B cell (primary cell): ENCODE results near the gene ZDHHC7. TPM values are rescaled to one million over a fixed set of nuclear protein-coding genes. Genes with fewer than 3 reads are reported as not detected.

Source experiments
- ATAC-seq: fragments of 200-7000 bp; cut with Tn5 transposase; one replicate; pipeline ENCODE4 v1.10.0; 2021; ENCODE audit warnings: low read depth, mild to moderate bottlenecking, moderate number of reproducible peaks, moderate library complexity
- CTCF ChIA-PET: fragments of 350-600 bp; sonication (Branson Sonifier 250); formaldehyde crosslinking; loops from one replicate; lab custom pipeline; 2021; ENCODE audit warnings: antibody characterized with exemption, inconsistent platforms; lab: Charles Lee
- POLR2A ChIA-PET: fragments of 350-600 bp; sonication (Branson Sonifier 250); formaldehyde crosslinking; loops from one replicate; lab custom pipeline; 2021; ENCODE audit warnings: antibody characterized with exemption; lab: Charles Lee
- DNase-seq: peaks from one replicate; pipeline ENCODE4 v3.0.0; 2013
- H2AFZ ChIP-seq: 2 replicates; pipeline ENCODE4 v1.6.1; 2012; ENCODE audit warnings: mild to moderate bottlenecking, low read depth, low read length; ENCODE audit not compliant: insufficient read depth, poor library complexity, severe bottlenecking
- H3K27ac ChIP-seq, 2 donors: 1 replicate in 1 of 2; 2 replicates in 1 of 2; pipeline ENCODE4 v1.5.1; 2012 to 2013; ENCODE audit warnings: low read length in 2 of 2, mild to moderate bottlenecking in 2 of 2, moderate library complexity in 1 of 2
- H3K27me3 ChIP-seq, 4 experiments: fragments of 200-600 bp in 1 of 4; sonication (generic) in 1 of 4; replicated peaks in 1 of 4; 1 replicate in 2 of 4; 2 replicates in 2 of 4; pipeline versions ENCODE4 v1.6.1 to v1.7.0; 2013 to 2016; ENCODE audit warnings: low read length in 3 of 4, mild to moderate bottlenecking in 2 of 4, mixed read lengths in 1 of 4, moderate library complexity in 1 of 4; ENCODE audit not compliant: insufficient read depth in 4 of 4, control insufficient read depth in 3 of 4; ENCODE audit errors: control extremely low read depth in 1 of 4
- H3K36me3 ChIP-seq, 2 experiments: replicated peaks in 1 of 2; 1 replicate in 1 of 2; 2 replicates in 1 of 2; pipeline versions ENCODE4 v1.6.1 to v1.7.1; 2013; ENCODE audit warnings: low read length in 1 of 2; ENCODE audit not compliant: insufficient read depth in 2 of 2, control insufficient read depth in 1 of 2; ENCODE audit errors: control extremely low read depth in 1 of 2, extremely low read depth in 1 of 2
- H3K4me1 ChIP-seq, 2 donors: fragments of 200-600 bp in 1 of 2; sonication (generic) in 1 of 2; 1 replicate in 1 of 2; 2 replicates in 1 of 2; pipeline versions ENCODE4 v1.5.1 to v1.6.1; 2013 to 2017; ENCODE audit warnings: low read length in 2 of 2; ENCODE audit not compliant: control insufficient read depth in 2 of 2, insufficient read depth in 2 of 2
- H3K4me2 ChIP-seq: replicated peaks from 2 replicates; pipeline ENCODE3; 2012; ENCODE audit warnings: mild to moderate bottlenecking, low read depth, low read length; ENCODE audit not compliant: poor library complexity, severe bottlenecking
- H3K4me3 ChIP-seq, 5 experiments: fragments of 200-600 bp in 1 of 5; sonication (generic) in 1 of 5; 1 replicate in 3 of 5; 2 replicates in 2 of 5; pipeline versions ENCODE4 v1.5.1 to v1.7.0; 2011 to 2016; ENCODE audit warnings: low read length in 4 of 5, mild to moderate bottlenecking in 4 of 5, low read depth in 2 of 5, control low read depth in 1 of 5, moderate library complexity in 1 of 5; ENCODE audit not compliant: insufficient read depth in 1 of 5; ENCODE audit errors: control extremely low read depth in 1 of 5, extremely low read depth in 1 of 5
- H3K79me2 ChIP-seq: fragments of 200-600 bp; sonication (generic); one replicate; pipeline ENCODE4 v1.6.0; 2016; ENCODE audit warnings: low read length; ENCODE audit not compliant: control insufficient read depth, insufficient read depth
- H3K9ac ChIP-seq: fragments of 200-600 bp; sonication (generic); 2 replicates; pipeline ENCODE4 v1.6.1; 2017; ENCODE audit warnings: mild to moderate bottlenecking, low read length, moderate library complexity
- H3K9me3 ChIP-seq, 3 donors: one replicate each; pipeline versions ENCODE4 v1.6.1 to v1.7.1; 2013; ENCODE audit warnings: low read length in 2 of 3; ENCODE audit not compliant: control insufficient read depth in 2 of 3, insufficient read depth in 1 of 3; ENCODE audit errors: control extremely low read depth in 1 of 3
- H4K20me1 ChIP-seq: 2 replicates; pipeline ENCODE4 v1.6.0; 2012; ENCODE audit warnings: mild to moderate bottlenecking, low read length; ENCODE audit not compliant: insufficient read depth, control insufficient read depth, poor library complexity, severe bottlenecking
- H3K27ac Mint-ChIP-seq: one replicate; pipeline ENCODE4 v1.8.0; 2021; ENCODE audit warnings: mixed read lengths
- H3K27me3 Mint-ChIP-seq: one replicate; pipeline ENCODE4 v1.8.0; 2021; ENCODE audit warnings: mixed read lengths
- H3K4me1 Mint-ChIP-seq: one replicate; pipeline ENCODE4 v1.8.0; 2021; ENCODE audit warnings: mixed read lengths
- H3K4me3 Mint-ChIP-seq: one replicate; pipeline ENCODE4 v1.8.0; 2021; ENCODE audit warnings: mixed read lengths
- H3K9me3 Mint-ChIP-seq: one replicate; pipeline ENCODE4 v1.8.0; 2022; ENCODE audit warnings: mixed read lengths; ENCODE audit not compliant: insufficient read depth
- EZH2 ChIP-seq: IDR thresholded peaks from 2 replicates; pipeline ENCODE4 v1.6.1; 2012; ENCODE audit warnings: borderline replicate concordance, low read depth, mild to moderate bottlenecking, moderate library complexity, low read length; ENCODE audit not compliant: insufficient read depth, poor library complexity, severe bottlenecking
- WGBS: methylation state at CpG from one replicate; pipeline ENCODE4 v1.1.5; 2013; ENCODE audit warnings: missing lambda C conversion rate; ENCODE audit not compliant: insufficient coverage; 5-methylcytosine and 5-hydroxymethylcytosine counted together
- intact Hi-C: fragments of 100-400 bp; cut with micrococcal nuclease; formaldehyde crosslinking; loops from one replicate; pipeline ENCODE4 v1.10.0; 2022
- polyA plus RNA-seq: library from polyadenylated mRNA; depleted of rRNA; stranded (reverse); fragments of >200 nt; gene quantifications from 2 replicates; pipeline ENCODE4 v1.2.3, GENCODE V29; 2012
- total RNA-seq, 2 donors: library from RNA; stranded (reverse); fragments of 120-200 nt in 1 of 2; gene quantifications; 1 replicate in 1 of 2; 2 replicates in 1 of 2; pipeline versions ENCODE4 v1.2.3 to v1.2.4, GENCODE V29; 2013 to 2022
- TF ChIP-seq, protein P1 (sequence below): fragments of 200-600 bp; IDR thresholded peaks from one replicate; pipeline ENCODE4 v1.8.0; 2022; ENCODE audit warnings: antibody characterized with exemption, mild to moderate bottlenecking

ZDHHC7 gene
- total and polyA plus RNA-seq, 2 donors (not counting 1 experiment from before 2014, with no cell fraction given), result 25.2 to 36.1 TPM

DNA sequence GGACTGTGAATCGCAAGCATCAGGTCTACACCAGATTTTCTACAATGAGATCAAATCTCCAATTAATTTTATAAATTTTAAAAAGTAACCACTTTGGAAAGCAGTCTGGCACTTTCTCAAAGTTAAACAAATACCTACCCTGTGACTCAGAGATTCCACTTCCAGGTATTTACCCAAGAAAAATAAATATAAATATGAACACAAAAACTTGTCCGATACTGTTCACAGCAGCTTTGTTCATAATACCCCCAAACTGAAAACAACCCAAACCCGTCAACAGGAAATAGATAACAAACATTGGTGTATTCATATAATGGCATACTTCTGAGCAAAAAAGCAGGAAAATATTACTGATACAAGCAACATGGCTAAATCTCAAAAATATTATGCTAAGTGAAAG lies 12.1 kb downstream of the ZDHHC7 start:
- ATAC-seq, result no peak
- Histone ChIP-seq H3K36me3 (peaks cover 12 to 14% of the 10 kb centered on the region in 2 experiments), H3K4me3 (no peak overlapping the region), H3K79me2 (peaks cover 86% of the 10 kb centered on the region), H3K27ac (no peak overlapping the region), H3K27me3 (no peaks in the 10 kb centered on the region), H3K4me2 (no peak overlapping the region), H2AFZ (no peak overlapping the region), H3K4me1 (peaks cover 12 to 20% of the 10 kb centered on the region in 2 donors), H3K9me3 (no peaks in the 10 kb centered on the region), H4K20me1 (peaks cover 48% of the 10 kb centered on the region), H3K9ac (no peak overlapping the region)
- WGBS, result 100% methylated on average over 1 of the region's 3 CpGs
- H3K4me3 Mint-ChIP-seq, result no peak overlapping the region
- peaks cover 45% of the 10 kb centered on the region for H3K4me1 Mint-ChIP-seq
- POLR2A ChIA-PET, result no interaction called here
- no peaks in the 10 kb centered on the region for H3K27me3 Mint-ChIP-seq
- intact Hi-C loops, result no loop called here
- TF ChIP-seq, protein P1, sequence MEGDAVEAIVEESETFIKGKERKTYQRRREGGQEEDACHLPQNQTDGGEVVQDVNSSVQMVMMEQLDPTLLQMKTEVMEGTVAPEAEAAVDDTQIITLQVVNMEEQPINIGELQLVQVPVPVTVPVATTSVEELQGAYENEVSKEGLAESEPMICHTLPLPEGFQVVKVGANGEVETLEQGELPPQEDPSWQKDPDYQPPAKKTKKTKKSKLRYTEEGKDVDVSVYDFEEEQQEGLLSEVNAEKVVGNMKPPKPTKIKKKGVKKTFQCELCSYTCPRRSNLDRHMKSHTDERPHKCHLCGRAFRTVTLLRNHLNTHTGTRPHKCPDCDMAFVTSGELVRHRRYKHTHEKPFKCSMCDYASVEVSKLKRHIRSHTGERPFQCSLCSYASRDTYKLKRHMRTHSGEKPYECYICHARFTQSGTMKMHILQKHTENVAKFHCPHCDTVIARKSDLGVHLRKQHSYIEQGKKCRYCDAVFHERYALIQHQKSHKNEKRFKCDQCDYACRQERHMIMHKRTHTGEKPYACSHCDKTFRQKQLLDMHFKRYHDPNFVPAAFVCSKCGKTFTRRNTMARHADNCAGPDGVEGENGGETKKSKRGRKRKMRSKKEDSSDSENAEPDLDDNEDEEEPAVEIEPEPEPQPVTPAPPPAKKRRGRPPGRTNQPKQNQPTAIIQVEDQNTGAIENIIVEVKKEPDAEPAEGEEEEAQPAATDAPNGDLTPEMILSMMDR, result no peak
- no peak for TF ChIP-seq EZH2
- CTCF ChIA-PET, result no interaction called here
- H3K27ac Mint-ChIP-seq, result no peak overlapping the region
- DNase-seq, result no peak
- no peaks in the 10 kb centered on the region for H3K9me3 Mint-ChIP-seq

DNA sequence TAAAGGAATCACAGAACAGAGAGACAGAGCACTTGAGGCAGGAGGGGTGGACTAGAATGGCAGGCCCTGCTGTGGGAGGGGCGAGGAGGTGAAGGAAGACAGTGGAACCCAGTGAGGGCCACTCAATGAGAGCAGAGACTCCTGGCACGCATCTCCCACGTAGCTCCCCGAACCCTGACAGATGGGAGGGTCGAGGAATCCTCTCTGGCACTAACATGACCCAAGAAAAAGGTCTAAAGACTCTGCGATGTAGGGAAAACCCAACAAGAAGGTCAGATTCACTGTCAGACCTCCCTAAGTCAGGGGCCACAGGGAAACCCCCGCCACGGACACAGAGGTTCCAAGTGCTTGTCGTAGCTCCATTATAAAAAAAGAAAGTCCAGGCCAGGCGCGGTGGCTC lies 15.0 kb downstream of the ZDHHC7 start:
- H4K20me1 ChIP-seq, result peaks cover 20% of the 10 kb centered on the region
- no peaks in the 10 kb centered on the region for H3K27me3 ChIP-seq
- peaks cover 12 to 29% of the 10 kb centered on the region in 2 experiments for H3K36me3 ChIP-seq
- H3K4me3 ChIP-seq, result no peak overlapping the region
- ATAC-seq, result no peak
- TF ChIP-seq, protein P1, result no peak
- no peak for TF ChIP-seq EZH2
- H3K27ac ChIP-seq, result no peak overlapping the region
- CTCF ChIA-PET, result interaction anchor here (0.6 to 1.3 kb wide), 3 partner anchors 13 to 90 kb away, joined by 3 to 6 read pairs (median 4); no protein-coding TSS in a partner anchor
- no peaks in the 10 kb centered on the region for H3K9me3 ChIP-seq
- peaks cover 18% of the 10 kb centered on the region for H3K4me1 Mint-ChIP-seq
- POLR2A ChIA-PET, result no interaction called here
- no peak overlapping the region for H3K27ac Mint-ChIP-seq
- DNase-seq, result no peak
- H3K4me1 ChIP-seq, result peaks cover 0 to 7% of the 10 kb centered on the region in 2 donors
- intact Hi-C loops, result no loop called here
- WGBS, result 97% methylated on average over 10 of the region's 11 CpGs
- peaks cover 76% of the 10 kb centered on the region for H3K79me2 ChIP-seq
- no peak overlapping the region for H3K4me3 Mint-ChIP-seq
- H3K9ac ChIP-seq, result no peak overlapping the region
- no peak overlapping the region for H3K4me2 ChIP-seq
- no peak overlapping the region for H2AFZ ChIP-seq
- H3K27me3 Mint-ChIP-seq, result no peaks in the 10 kb centered on the region
- no peaks in the 10 kb centered on the region for H3K9me3 Mint-ChIP-seq
